ENCODE measurements around the gene AURKB.

- no peak for TF ChIP-seq CTCF (conservative IDR thresholded peaks at IDR 0.05; ENCODE audit: low read length)
- TF ChIP-seq EZH2phosphoT487 (IDR thresholded peaks at IDR 0.05; ENCODE audit: borderline replicate concordance), result no peak
Observed at GRCh38 chr17:8212312-8213180, 2.2 kb upstream of the AURKB start.
